ENCODE data around the gene PODXL2. TPM values are rescaled to one million over a fixed set of nuclear protein-coding genes. Genes with fewer than 3 reads are reported as not detected.

PODXL2 gene
- total and polyA plus RNA-seq, 2 of the 8 experiments (the other 6 are each of a cell fraction or from before 2014, with no cell fraction given) = 27.6 to 31.6 TPM

DNA sequence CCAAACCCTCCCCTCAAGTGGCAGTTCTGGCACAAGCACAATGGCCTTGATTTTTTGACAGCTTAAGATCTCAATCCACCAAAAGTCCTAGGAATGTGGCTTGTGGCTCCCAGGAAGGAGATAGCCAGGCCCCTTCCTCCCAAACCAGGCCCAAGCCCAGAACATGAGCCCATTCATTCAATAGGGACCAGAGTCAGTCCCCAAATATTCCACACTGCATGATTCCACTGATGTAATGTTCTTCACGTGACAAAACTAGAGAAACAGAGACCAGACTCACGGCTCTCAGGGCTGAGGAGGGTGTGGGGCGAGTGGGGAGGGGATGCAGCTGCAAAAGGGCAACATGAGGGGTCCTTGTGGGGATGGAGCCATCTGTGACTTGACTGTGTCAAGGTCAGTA is 69.3 kb downstream of the PODXL2 start:
- Histone ChIP-seq H2BK120ac (replicated peaks; ENCODE audit: low read depth, low read length) (no peak overlapping the region), H3K4me3 (ENCODE audit: extremely low read depth in 1 of 4, insufficient read depth in 2 of 4, low read depth in 3 of 4, low read length in 4 of 4) (no peak overlapping the region), H2AK5ac (ENCODE audit: low read depth, low read length) (no peak overlapping the region), H3K4me2 (ENCODE audit: insufficient read depth in 1 of 2, low read depth in 2 of 2, low read length in 2 of 2) (no peak overlapping the region), H3K4me1 (replicated peaks in 1 of 4; ENCODE audit: control insufficient read depth in 3 of 4, insufficient read depth in 4 of 4, low read length in 3 of 4) (peaks cover 0 to 3% (median under 1%) of the 10 kb centered on the region in 4 experiments; a peak in 2 of 7 replicates), H4K91ac (replicated peaks; ENCODE audit: insufficient read length, low read length) (no peak overlapping the region), H2AFZ (ENCODE audit: low read length) (no peak overlapping the region), H3K36me3 (ENCODE audit: control insufficient read depth in 2 of 4, insufficient read depth in 4 of 4, low read length in 3 of 4) (no peaks in the 10 kb centered on the region), H3K79me1 (ENCODE audit: low read depth, low read length) (no peaks in the 10 kb centered on the region; the same call in 1 of the 2 replicates), H4K5ac (ENCODE audit: insufficient read length, low read depth, low read length) (no peak overlapping the region), H3K27me3 (replicated peaks in 1 of 4; ENCODE audit: control insufficient read depth in 3 of 4, extremely low read depth in 1 of 4, insufficient read depth in 3 of 4, low read length in 3 of 4) (no peaks in the 10 kb centered on the region), H4K20me1 (replicated peaks in 1 of 2; ENCODE audit: control insufficient read depth in 1 of 2, insufficient read depth in 2 of 2, low read length in 2 of 2) (no peaks in the 10 kb centered on the region), H3K56ac (replicated peaks; ENCODE audit: insufficient read length, low read depth, low read length) (no peak overlapping the region), H3K23ac (ENCODE audit: insufficient read length) (no peak overlapping the region), H2BK20ac (ENCODE audit: low read length) (no peak overlapping the region), H2BK5ac (ENCODE audit: low read depth, low read length) (no peak overlapping the region), H3K79me2 (ENCODE audit: control insufficient read depth in 1 of 2, insufficient read depth in 2 of 2, low read length in 2 of 2) (no peaks in the 10 kb centered on the region), H3K23me2 (ENCODE audit: low read depth, low read length) (no peaks in the 10 kb centered on the region), H4K8ac (ENCODE audit: extremely low read depth, insufficient read depth, low read length) (peak overlapping the region; percentile 4; the same call in 1 of the 2 replicates), H3K9ac (replicated peaks in 1 of 4; ENCODE audit: extremely low read depth in 1 of 4, low read depth in 3 of 4, low read length in 3 of 4) (no peak overlapping the region), H3K4ac (replicated peaks; ENCODE audit: insufficient read length, low read depth, low read length) (no peak overlapping the region), H3K27ac (ENCODE audit: low read depth, low read length) (no peak overlapping the region), H3K18ac (ENCODE audit: extremely low read depth, low read length) (no peak overlapping the region), H3K9me3 (ENCODE audit: insufficient read depth in 2 of 2, low read depth in 1 of 2, low read length in 1 of 2) (no peaks in the 10 kb centered on the region), H2BK12ac (ENCODE audit: low read depth, low read length) (no peak overlapping the region), H3K14ac (ENCODE audit: insufficient read length) (no peak overlapping the region), H2BK15ac (ENCODE audit: low read length) (no peak overlapping the region)
- POLR2A ChIA-PET (ENCODE audit: partially characterized antibody) = no interaction called here
- whole genome bisulfite sequencing, 2 experiments (ENCODE audit: extremely low coverage in 1 of 2, insufficient coverage in 1 of 2, insufficient read length in 1 of 2, insufficient replicate concordance in 2 of 2, low coverage in 1 of 2, low lambda C conversion rate in 2 of 2, missing lambda C conversion rate in 1 of 2) = 86% methylated on average over 3 of the region's 3 CpGs; no CpG with 5 or more reads in 1 of the 2 experiments
- CTCF ChIA-PET (ENCODE audit: partially characterized antibody) = interaction anchor here (1.8 to 12.8 kb wide), 9 partner anchors 9 to 261 kb away, joined by 5 to 172 read pairs (median 35); no protein-coding TSS in a partner anchor
- FAIRE-seq (no peak), DNase-seq (ENCODE audit: low read depth in 1 of 2, low spot score in 2 of 2) (no peak)
- TF ChIP-seq MAFK (IDR thresholded peaks at IDR 0.05; ENCODE audit: low read depth, low read length) (no peak), SP2 (IDR thresholded peaks at IDR 0.05; ENCODE audit: low read length) (no peak), RFX5 (IDR thresholded peaks at IDR 0.05; ENCODE audit: borderline replicate concordance, low read depth, low read length) (no peak), BRCA1 (IDR thresholded peaks at IDR 0.05; ENCODE audit: low read depth, low read length) (no peak), YY1 (IDR thresholded peaks at IDR 0.05; ENCODE audit: low read depth, low read length) (no peak), EZH2 (IDR thresholded peaks at IDR 0.05; ENCODE audit: low read depth, low read length, severe bottlenecking) (no peak), CTBP2 (IDR thresholded peaks at IDR 0.05; ENCODE audit: borderline replicate concordance, insufficient read depth, insufficient read length, low read length) (no peak), SP1 (IDR thresholded peaks at IDR 0.05; ENCODE audit: low read depth, low read length) (no peak), CEBPB (IDR thresholded peaks at IDR 0.05; ENCODE audit: low read depth, low read length) (no peak), NRF1 (IDR thresholded peaks at IDR 0.05; ENCODE audit: low read depth, low read length) (no peak), JUN (IDR thresholded peaks at IDR 0.05; ENCODE audit: low read depth, low read length) (no peak), EGR1 (IDR thresholded peaks at IDR 0.05; ENCODE audit: borderline replicate concordance, low read depth, low read length) (no peak), RXRA (IDR thresholded peaks at IDR 0.05; ENCODE audit: insufficient read depth, low read depth, low read length) (no peak), RNF2 (IDR thresholded peaks at IDR 0.05; ENCODE audit: borderline replicate concordance, low read depth, low read length, missing control alignments, poor library complexity, severe bottlenecking) (no peak), TEAD4 (IDR thresholded peaks at IDR 0.05; ENCODE audit: low read depth, low read length) (no peak)

All from H1 (cell line).